HG03175 (cell line): ENCODE results near the gene BICC1.

ENCODE experiments used
- ATAC-seq: cut with Tn5 transposase; IDR thresholded peaks from one replicate; pipeline ENCODE4 v1.9.1; 2021; ENCODE audit warnings: mild to moderate bottlenecking, moderate library complexity; ENCODE audit not compliant: unreplicated experiment

The BICC1 gene

DNA sequence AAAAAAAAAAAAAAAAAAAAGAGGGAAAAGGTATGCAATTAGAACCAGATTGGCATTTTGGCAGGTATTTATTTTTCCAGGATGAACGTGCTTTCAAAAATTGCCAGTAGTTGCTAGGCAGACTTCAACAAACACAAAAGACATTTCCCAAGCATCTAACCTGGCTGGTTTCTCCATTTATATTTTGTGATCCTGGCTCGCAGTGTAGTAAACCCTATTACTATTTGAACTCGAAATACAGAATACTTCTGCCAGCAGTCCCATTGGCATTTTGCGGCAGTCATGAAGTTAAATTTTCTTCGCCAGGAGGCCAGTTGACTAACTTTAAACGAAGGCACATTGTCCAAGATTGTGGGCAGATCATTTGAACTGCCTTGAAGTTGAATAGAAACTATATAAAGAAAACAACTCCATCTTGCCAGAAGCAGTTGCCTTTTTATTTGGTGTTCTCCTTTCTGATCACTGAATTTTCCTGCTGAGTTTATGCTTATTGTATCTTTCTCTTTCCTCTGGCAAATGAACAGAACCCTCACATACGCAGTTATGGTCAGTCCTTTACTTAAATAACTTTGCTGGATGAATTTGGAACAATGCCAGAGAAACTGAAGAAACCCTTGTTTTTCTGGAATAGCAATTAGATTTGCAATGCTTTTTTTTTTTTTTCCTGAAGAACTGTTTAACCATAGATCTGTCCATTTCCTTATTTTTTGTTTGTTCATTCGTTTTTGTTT is 132.9 kb downstream of the BICC1 start:
- no peak for ATAC-seq

DNA sequence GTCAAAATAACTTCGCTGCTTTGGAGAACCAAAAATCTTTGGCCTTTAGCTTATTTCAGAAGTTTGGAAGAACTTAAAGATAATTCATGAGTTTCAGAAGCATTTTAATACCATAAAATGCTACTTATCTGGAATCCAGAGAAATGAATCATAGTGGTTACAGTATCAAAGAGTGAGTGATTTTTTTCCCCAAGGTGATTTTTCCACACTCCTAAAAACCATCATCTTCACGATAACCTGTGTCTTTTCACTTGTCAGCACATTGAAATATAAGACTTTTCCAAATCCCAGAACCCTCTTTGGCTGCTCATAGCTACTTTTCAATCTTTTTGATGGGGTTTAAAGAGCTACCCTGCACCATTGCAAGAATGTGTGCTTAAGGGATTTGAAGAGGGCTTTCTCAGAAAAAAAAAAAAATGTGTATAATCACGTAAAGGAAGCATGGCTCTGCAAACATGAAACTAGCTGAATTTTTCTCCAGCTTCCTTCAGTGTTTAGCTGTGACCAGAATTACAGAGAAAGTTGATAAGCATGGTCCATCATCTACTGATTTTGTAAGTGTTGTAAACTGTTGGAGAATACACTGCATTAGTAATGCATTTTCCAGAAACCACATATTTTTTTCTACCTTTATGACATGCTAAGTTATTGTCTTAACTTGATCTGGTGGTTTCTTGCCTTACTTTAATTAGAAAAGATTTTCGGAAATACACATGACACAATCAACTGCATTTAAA is 134.9 kb downstream of the BICC1 start:
- ATAC-seq = no peak

DNA sequence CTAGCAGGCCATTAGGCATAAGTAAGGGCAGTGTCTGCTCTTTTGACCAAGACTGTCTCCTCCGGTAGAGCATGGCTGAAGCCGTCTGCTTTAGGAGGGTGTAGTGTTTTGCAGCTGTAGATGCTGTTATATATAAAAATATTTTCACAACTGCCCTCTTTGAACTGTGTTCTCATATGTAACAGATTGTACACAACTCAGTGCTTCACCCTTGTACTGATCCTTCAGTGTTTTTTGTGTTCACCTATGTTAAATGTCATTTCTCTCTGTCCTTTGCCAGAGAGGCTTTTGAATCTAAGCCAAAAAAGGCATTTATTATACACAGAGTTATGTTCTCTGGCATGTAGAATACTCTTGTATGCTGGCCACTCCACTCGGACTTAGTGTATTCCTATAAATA is 135.5 kb downstream of the BICC1 start:
- ATAC-seq = no peak

DNA sequence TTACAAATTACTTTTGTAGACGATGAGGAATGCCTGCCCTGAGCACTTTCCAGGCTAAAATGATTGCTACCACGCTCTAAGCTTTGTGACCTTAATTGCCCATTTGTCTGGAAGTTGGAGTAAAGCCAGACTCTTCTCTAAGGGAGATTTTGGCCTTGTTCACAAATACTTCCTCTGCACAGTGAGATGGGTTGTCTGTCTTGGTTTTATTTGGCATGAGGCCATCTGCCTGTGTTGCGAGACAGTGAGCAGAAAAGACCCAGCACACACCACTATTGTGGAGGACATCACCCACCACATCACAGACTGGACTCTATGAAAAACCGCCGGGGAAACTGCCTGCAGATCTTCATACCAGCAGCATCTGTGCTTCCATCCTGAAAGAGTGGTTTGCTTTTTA is 138.4 kb downstream of the BICC1 start:
- no peak for ATAC-seq

DNA sequence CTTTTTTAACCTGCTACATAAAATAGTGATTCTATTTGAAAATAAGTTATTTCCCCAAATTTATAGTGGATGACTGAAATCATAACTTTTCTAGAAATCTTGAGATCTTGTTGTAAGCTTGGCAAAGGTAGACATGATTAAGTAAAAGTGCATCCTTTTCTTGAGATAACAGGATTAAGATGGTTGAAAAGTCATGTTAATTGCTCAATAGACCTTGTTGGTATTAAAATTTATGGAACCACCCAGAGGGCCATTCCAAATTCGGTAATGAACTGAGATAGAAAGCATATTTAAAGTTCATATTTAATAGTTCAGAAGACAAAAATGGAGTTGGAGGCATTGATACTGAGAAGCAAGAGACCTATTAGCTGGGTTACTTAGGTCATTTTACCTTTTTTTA is 139.1 kb downstream of the BICC1 start:
- ATAC-seq = no peak

DNA sequence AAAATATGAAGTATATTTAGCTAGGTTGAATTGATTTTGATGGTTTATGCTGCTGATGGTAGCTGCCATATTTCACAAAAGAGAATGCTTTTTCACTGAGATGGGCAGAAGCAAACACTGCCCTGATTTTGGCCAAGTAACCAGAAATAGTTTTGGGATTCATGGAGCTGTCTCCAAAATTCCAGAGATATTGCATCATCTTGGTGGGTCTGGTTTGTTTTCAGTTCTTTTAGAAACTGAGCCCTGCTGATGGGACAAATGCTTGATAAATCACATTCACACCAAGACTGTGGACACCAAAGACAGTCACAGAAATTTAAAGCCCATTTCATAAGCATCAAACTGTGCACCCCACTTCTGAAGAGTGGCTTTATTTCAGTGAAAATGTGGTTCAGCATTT is 140.5 kb downstream of the BICC1 start:
- no peak for ATAC-seq

DNA sequence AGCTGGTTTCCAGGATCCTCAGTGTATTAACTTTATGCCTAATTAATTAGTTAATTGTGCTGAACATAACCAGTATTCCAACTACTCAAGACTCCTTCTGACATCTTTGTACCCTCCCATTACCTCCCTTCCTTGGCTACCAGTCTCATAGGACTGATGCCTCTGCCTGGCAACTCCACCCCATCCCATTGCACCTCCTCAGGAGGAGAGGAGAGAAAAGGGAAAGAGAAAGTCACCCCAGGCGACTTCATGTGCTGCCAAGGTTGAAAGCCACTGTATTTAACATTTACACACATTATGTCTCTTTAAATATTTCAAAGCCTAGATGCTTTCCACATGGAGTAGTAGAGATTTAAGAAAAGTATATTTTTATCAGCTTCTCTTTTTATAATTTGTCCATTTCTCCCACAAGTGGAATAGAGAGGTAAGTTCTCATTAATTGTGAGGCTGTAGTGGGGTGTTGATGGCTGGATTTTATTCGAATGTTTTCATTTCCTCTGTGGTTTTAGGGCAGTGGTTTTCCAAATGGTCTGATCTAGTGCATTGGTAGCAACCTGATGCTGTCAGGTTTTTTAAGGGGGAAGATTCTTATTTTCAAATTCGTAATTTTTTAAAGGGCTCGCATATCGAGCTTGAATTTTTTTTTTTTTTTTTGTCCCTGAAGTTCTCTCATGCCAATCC is 148.0 kb downstream of the BICC1 start:
- ATAC-seq = no peak

DNA sequence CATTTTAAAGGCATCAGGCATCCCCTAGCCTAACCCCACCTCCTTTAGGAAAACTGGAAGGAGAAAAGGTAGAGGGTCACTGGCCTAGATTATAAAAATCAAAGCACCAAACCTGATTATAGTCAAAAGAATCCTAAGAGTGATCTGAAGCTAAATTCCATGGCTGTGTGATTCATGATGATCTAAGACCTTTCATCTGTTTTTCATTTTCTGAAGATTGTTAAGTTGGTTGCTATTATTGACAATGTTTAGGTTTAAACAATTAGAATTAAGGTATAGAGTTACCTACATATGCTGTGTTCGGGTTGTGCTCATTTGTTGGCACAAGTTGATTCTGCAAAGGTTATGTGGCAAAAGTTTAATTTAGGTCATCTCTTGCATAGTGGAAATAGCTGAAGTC is 148.7 kb downstream of the BICC1 start:
- ATAC-seq = no peak

DNA sequence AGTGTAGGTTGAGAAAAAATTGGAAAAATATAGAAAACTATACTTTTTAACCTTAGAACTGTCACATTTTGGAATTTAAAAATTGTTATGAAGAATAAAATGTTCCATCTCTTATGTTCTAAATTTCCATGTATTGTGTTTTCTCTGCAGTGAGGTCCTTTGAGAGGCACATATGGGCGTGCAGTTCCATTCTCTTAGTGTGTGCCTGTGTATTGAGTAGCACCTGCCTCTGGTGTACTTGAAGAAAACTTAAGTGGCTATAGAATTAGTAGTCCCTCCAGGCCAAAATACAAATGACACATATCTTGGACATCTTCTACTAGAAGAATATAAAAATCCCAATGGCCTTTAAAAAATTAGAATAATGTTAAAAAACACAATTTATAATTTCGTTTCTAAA is 149.2 kb downstream of the BICC1 start:
- ATAC-seq = no peak

DNA sequence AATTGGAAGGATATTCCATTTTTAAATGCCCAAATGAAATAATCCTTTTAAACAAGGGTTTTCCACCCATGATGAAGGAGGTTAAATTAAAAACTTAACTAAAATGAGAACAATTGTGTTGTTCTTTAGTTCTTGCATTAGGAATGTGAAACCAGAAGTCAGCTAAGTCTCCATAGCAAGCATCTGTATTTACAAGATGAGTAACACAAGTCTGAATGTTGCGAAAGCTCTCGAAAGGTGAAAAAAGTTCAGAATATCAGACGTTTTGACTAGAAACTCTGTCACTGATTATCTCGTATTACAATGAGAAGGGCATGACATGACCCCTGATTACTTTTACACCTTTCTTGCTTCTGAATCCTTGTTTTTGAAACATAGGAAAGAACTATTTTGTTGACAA is 149.6 kb downstream of the BICC1 start:
- ATAC-seq = no peak

DNA sequence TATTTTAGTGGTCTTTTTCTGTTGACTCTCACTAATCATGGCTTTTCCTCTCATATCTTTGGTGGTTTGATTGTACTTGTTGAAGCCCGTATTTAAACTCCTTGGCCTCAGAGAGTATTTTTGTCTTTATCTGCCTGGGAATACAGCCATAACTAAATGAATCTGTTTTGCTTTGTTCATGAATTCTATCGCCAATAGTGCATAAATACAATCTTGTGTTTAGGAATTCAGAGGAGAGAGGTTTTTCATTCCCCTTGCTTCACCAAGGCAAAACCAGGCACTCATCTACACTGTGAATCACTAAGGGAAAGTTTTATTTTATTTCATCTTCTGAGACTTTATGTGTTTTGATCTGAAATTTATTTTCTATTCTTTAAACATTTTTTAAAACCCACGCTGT is 152.7 kb downstream of the BICC1 start:
- no peak for ATAC-seq

DNA sequence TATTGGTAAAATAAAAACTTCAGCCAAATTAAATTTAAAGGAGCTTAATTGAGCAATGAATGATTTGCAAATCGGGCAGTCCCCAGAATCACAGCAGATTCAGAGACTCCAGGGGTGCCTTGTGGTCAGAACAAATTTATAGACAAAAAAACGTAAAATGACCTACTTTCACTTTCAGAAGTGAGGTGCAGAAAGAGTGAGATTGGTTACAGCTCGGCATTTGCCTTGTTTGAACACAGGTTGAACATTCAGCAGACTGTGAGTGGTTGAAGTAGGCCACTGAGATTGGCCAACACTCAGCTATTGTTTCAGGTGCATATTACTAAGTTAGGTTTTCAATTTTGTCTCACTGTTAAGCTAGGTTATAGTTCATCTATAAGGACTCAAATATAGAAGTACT is 153.4 kb downstream of the BICC1 start:
- ATAC-seq = no peak

DNA sequence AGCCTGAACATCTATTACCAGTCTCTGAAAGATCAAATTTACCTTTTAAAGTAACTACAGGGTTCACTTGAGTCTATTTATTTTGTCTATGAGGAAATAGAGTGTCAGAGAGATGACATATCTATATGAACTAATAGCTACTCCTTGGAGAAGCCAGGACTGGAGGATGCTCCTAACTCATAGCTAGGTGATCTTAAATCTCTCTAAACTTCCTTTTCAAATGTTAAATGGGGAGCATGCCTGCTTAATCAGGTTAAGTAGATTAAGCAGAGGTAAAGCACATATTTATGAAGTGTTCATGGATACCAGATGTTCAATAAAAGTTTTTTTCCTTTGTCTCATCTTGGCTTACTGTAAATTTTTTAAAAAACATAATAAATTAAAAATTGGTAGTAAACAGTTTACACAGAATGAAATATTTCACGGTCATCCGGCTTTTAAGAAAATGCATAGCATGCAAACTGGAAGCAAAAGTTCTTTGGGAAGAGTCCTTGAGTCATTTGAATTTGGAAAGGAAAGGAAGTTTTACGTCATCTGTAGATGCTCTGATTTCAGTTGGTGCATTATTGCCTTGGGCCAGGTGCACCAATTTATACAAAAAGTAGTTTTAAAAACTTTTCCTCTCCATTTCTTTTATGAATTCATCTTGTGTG is 155.1 kb downstream of the BICC1 start:
- ATAC-seq = no peak

DNA sequence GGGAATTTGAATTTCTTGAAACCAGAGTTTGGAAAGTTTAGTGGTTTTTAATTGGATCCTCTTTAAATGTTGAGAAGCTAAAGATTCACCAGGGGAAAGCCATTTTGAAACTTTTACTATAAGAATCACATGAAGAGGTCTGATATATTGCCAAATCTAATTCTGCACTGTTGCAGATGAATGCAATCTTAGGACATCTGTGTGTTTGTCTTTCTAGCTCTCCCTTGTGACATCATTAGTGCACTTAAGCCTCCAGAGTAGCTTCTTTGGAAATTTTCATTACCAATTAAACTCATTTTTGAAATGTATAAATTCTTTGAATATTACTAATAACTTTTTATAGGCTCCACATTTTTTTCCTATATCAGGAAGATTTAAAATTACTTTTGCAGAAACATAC is 160.2 kb downstream of the BICC1 start:
- ATAC-seq = no peak

DNA sequence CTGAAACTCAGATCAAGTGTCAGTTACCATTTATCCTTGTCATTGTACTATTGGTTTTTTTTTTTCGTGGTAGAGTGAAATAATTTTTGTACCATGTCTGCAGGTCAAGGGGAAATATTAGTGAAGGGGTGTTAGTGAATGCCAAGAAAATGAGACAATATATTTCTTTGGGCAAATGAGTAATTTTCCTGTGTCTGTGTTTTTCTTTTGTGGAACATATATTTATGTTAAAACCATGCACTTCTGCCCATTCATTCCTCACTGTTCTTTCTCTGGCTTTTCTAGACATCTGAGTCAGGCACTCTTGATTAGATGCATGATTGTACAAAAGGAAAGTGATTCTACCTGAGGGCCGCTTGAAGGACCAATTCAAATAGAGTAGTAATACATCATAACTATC is 161.6 kb downstream of the BICC1 start:
- ATAC-seq = no peak

DNA sequence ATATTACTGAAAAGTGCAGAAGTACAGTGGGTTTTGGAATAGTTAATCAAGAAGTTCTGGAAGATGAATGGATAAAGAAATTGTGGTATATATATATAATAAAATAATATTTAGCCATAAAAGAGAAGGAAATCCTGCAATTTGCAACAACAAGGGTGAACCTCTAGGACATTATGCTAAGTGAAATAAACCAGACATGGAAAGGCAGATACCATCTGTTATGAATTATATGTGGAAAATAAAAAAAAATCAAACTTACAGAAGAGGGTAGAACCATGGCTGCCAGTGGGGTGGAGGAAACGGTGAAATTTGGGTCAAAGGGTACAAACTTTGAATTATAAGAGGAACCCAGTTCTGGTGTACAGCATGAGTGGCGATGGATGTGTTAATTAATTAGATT is 162.6 kb downstream of the BICC1 start:
- ATAC-seq = no peak

DNA sequence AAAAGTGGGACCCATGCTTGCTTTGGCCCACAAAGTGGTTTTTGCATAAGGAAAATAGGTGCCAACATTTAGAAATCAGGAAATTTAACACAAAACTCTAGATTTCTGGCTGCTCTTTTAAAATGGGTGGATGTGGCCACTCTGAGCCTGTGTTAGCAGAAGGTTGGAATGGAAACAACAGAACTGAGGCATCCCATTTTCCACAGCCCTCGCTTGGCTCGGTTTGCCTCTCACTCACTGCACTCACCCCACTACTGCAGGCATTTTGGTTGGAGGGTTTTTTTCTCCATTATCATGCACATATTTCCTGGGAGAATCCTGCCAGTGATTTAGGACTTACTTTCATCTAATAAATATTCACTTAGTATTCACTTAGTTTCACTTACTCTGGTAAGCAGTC is 178.9 kb downstream of the BICC1 start:
- no peak for ATAC-seq

DNA sequence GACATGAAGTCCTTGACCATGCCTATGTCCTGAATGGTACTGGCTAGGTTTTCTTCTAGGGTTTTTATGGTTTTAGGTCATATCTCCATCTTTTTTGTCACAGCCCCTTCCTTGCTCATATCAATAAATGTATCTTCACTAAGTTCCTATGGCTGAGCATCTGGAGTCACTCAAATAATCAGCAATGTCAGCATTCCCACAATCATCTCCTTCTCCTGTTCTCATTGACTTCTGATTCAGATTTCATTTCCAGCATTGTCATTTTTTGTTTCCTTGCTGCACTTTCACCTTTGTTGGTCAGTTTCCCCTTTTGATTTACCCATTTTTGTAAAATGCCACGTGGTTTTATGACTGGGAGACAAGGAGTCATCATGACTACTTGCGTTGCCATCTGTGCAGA is 181.2 kb downstream of the BICC1 start:
- no peak for ATAC-seq

DNA sequence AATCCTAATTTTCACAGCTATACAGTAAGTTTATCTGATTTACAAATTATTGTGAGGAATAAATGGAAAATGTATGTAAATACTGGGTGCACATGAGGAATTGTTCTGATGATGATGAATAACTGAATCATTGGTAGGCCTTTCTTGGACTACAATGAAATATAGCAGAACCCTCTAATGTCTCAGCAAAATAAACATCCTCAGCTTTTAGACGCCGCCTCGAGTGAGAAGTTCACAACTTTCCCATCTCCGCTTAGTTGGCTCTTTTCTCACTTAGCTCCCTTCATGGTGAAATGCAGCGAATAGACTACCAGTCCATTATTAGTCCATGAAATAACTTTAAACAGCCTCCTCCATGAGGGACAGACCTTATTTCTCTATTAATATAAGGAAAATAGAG is 182.3 kb downstream of the BICC1 start:
- no peak for ATAC-seq

DNA sequence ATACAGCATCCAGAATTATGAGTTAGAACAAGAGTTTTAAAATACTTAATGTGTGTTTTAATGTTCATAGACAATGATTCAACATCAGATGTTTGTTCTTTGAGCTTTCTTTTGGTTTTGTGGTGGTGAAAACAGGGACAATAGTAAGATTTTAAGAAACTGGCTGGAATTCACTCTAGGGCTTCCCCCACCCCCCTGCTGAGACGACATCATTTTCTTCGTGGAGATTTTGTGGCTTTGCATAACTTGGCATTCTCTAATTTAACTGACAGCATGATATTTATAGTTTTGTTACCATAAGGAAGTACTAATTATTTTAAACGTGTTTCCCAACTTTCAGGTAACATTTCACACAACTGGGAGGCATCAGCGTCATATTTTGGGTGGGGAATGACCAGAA is 184.1 kb downstream of the BICC1 start:
- ATAC-seq = no peak

DNA sequence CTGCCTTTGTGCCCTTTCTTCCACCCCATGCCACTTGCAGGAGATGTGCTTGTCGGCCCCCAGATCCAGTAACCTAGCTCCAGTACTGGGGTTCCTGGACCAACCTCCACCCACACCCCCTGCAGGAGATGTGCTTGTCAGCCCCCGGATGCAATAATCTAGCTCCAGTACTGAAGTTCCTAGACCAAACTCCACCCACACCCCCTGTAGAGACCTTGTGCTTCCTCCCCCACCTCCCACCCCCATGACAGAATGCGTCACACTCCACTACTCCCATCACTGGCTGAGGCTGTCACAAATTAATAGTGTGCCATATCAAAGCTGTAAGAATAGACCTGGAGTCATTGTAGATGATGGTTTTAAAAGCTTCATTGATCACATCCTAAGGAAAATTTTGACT is 185.0 kb downstream of the BICC1 start:
- ATAC-seq = no peak
